ENCODE measurements around the gene CLEC4G.
"Not testable (repeated sequence)": the region's sequence is repeated elsewhere in the genome, so short reads cannot be mapped to it uniquely, and the experiment has no call there.

CLEC4G gene

DNA sequence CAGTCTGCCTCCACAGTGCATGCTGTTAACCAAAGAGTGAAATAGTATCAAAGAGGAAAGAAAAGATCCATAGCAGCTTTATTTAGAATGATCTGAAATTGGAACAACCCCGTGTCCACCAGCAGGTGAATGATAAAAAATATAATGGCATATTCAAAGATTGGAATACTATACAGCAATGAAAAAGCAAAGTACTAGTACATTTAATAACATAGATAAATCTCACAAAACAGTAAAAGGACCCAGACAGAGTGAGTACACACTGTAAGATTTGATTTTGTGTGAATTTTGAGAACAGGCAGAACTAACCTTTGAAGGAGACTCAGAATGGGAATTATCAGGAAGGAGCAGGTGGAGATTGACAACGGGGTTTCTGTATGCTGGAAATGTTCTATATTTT, 16.3 kb upstream of the CLEC4G start:
- no peaks in the 10 kb centered on the region for H3K9me2 ChIP-seq (replicated peaks; ENCODE audit: insufficient read depth, low read length)
- H3K4me1 ChIP-seq (ENCODE audit: low read length) = no peaks in the 10 kb centered on the region
- H3K4me2 ChIP-seq (ENCODE audit: low read depth, low read length) = no peak overlapping the region
- no peak overlapping the region for H2AFZ ChIP-seq (ENCODE audit: low read length)
- H3K9ac ChIP-seq (ENCODE audit: low read length) = no peak overlapping the region
- peaks cover 66% of the 10 kb centered on the region for H3K27me3 ChIP-seq (replicated peaks; ENCODE audit: insufficient read depth, low read length)
- no peaks in the 10 kb centered on the region for H4K20me1 ChIP-seq (ENCODE audit: insufficient read depth, low read length)
- no peaks in the 10 kb centered on the region for H3K36me3 ChIP-seq (replicated peaks; ENCODE audit: insufficient read depth, low read length)
- no peak overlapping the region for H3K27ac ChIP-seq (ENCODE audit: low read length)
- no peak for DNase-seq
- no peaks in the 10 kb centered on the region for H3K79me2 ChIP-seq (ENCODE audit: low read length)
- H3K4me3 ChIP-seq (ENCODE audit: low read length) = no peak overlapping the region
- no peaks in the 10 kb centered on the region for H3K9me3 ChIP-seq (replicated peaks; ENCODE audit: insufficient read depth, low read length)
- H3F3A ChIP-seq (ENCODE audit: insufficient read depth, low read length) = no peaks in the 10 kb centered on the region
- TF ChIP-seq CTCF (IDR thresholded peaks at IDR 0.05; ENCODE audit: low read length) (no peak), EZH2phosphoT487 (IDR thresholded peaks at IDR 0.05; ENCODE audit: low read length) (no peak), EZH2 (optimal IDR thresholded peaks at IDR 0.05; ENCODE audit: low read depth, low read length) (no peak)

DNA sequence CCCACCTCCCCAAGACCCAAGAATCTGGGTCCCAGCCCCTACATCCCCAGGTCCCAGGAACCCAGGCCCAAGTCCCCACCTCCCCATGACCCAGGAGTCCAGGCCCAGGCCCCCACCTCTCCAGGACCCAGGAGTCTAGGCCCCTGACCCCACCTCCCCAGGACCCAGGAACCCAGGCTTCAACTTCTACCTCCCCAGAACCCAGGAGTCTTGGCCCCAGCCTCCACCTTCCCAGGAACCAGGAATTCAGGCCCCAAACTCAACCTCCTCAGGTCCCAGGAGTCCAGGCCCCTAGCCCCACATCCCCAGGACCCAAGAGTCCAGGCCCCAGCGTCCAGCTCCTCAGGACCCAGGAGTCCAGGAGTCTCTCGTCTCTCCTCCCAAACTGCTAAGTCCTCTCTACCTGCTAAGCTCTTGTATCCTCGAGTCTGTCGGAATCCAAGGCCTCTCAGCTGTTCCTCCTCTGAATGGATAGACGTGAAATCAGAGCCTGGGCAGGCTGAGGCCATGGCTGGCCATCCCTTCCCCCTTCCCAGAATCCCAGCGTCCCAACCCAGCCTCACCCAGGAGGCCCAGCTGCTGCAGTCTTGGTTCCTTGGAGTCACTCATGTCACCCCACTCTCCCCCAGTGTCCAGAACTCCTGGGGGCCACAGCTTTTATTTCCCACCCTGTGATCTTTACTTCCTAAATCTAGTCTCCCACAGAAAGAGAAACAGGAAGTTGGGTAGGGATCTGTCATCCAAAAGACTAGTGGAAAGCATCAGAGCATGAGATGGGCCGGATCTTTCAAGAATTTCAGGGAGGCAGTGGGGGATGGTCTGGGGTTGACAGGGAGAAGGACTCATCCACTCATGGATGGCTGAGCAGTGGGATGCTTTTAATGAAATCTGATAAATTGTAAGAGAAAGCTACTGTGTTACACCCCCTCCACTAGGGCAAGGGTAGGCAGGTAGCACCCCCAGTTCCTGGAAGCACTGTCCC, 15.3 kb upstream of the CLEC4G start, which contains the start of gene CD209:
CD209 (minus strand) TSS at position 632 of the 982 bp plus-strand sequence; CDS start at position 609, 23 bp downstream.
- no peak within 1 kb of the TSS for H3K9ac ChIP-seq (ENCODE audit: low read length)
- H3F3A ChIP-seq (ENCODE audit: insufficient read depth, low read length) = no peaks in the 10 kb centered on the region
- no peaks in the 10 kb centered on the region for H3K79me2 ChIP-seq (ENCODE audit: low read length)
- no peak within 1 kb of the TSS for H3K4me3 ChIP-seq (ENCODE audit: low read length)
- DNase-seq = no peak
- no peak within 1 kb of the TSS for H2AFZ ChIP-seq (ENCODE audit: low read length)
- no peak for TF ChIP-seq EZH2 (optimal IDR thresholded peaks at IDR 0.05; ENCODE audit: low read depth, low read length)
- no peak for TF ChIP-seq CTCF (IDR thresholded peaks at IDR 0.05; ENCODE audit: low read length)
- TF ChIP-seq EZH2phosphoT487 (IDR thresholded peaks at IDR 0.05; ENCODE audit: low read length) = no peak
- H3K9me3 ChIP-seq (replicated peaks; ENCODE audit: insufficient read depth, low read length) = no peaks in the 10 kb centered on the region
- peaks cover 66% of the 10 kb centered on the region for H3K27me3 ChIP-seq (replicated peaks; ENCODE audit: insufficient read depth, low read length)
- H3K36me3 ChIP-seq (replicated peaks; ENCODE audit: insufficient read depth, low read length) = no peaks in the 10 kb centered on the region
- H3K9me2 ChIP-seq (replicated peaks; ENCODE audit: insufficient read depth, low read length) = no peaks in the 10 kb centered on the region
- no peaks in the 10 kb centered on the region for H3K4me1 ChIP-seq (ENCODE audit: low read length)
- no peak within 1 kb of the TSS for H3K4me2 ChIP-seq (ENCODE audit: low read depth, low read length)
- H4K20me1 ChIP-seq (ENCODE audit: insufficient read depth, low read length) = no peaks in the 10 kb centered on the region
- no peak within 1 kb of the TSS for H3K27ac ChIP-seq (ENCODE audit: low read length)

- H3F3A ChIP-seq (ENCODE audit: insufficient read depth, low read length); DNase-seq; H3K4me1 ChIP-seq (ENCODE audit: low read length); H3K36me3 ChIP-seq (replicated peaks; ENCODE audit: insufficient read depth, low read length); H2AFZ ChIP-seq (ENCODE audit: low read length); H3K9me3 ChIP-seq (replicated peaks; ENCODE audit: insufficient read depth, low read length); H3K9ac ChIP-seq (ENCODE audit: low read length); H3K27ac ChIP-seq (ENCODE audit: low read length); H3K9me2 ChIP-seq (replicated peaks; ENCODE audit: insufficient read depth, low read length); H3K4me3 ChIP-seq (ENCODE audit: low read length); H4K20me1 ChIP-seq (ENCODE audit: insufficient read depth, low read length); H3K4me2 ChIP-seq (ENCODE audit: low read depth, low read length); H3K79me2 ChIP-seq (ENCODE audit: low read length): not testable (repeated sequence)
- peaks cover 66% of the 10 kb centered on the region for H3K27me3 ChIP-seq (replicated peaks; ENCODE audit: insufficient read depth, low read length)
These were observed 14.4 kb upstream of the CLEC4G start for GRCh38 chr19:7746306-7746705.
